Measurements from ENCODE around the gene SLC35A2.

The SLC35A2 gene

DNA sequence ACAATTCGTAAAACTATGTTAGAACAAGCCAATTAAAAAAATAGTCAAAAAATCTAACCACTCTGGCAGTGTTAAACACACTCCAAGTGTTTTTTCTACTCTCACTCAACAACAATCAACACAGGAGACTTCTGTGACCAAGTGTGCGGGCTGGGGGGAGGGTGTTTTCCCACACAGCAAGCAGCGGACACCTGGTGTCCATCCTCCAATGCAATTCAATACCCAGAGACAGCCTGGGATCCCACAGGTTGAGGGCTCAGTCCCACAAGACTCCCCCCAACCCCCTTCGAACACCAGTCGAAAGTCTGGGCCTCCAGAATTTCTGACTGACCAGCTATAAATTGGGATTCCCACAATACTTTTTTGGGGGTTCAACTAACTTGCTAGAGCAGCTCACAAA lies 15.7 kb upstream of the SLC35A2 start:
- DNase-seq, result no peak

- DNase-seq, result no peak
Measured at GRCh38 chrX:48924270-48924669, 12.8 kb upstream of the SLC35A2 start.

- DNase-seq, result no peak
Measured at GRCh38 chrX:48923771-48924170, 12.3 kb upstream of the SLC35A2 start.

DNA sequence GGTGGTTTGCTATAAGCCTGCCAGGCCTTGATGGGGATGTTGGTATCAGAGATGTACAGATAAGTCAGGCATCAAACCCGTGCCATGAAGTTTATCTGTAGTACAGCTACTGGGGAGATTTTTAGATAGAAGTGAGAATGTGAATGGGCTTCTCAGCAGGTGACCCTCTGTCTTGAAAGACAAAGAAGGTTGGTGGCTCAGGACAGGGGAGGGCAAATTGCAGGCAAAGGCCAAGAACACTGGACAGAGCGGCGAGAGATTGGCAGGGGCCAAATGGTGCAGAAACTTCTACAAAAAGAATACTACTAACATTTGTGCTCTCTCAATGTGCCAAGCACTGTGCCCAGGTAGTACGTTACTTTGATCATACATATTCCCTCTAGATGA lies 9.3 kb upstream of the SLC35A2 start:
- no peak for DNase-seq

DNA sequence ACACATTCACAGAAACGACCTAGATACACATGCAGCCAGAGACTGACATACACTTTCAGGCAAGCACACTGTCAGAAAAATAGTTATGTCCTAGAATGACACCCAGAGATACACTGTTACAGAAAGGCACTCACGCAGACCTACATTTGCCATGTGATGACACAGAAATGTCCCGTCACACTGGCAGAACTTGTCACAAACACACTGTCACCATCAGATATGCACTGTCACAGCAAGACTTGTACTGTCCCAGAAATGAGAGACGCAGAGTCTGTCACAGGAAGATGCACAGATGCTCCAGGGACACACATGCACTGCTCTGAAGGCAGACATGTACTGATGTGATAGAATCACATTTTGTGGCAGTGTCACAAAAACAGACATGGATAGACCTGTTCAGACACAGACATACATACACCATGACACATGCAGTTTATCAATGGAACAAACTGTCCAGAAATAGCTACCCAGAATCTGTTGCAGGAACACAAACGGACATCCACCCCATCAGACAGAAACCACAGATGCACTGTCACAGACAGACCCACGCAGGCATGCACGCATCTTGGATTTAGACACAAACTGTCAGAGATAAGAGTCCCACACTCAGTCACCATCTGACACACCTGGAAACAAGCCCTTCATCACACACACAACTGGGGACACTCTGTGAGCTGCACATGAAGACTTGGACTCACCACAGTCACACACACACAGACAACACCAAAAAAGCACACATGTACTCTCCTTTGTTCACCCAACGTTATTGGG lies 8.7 kb upstream of the SLC35A2 start:
- no peak for DNase-seq

DNA sequence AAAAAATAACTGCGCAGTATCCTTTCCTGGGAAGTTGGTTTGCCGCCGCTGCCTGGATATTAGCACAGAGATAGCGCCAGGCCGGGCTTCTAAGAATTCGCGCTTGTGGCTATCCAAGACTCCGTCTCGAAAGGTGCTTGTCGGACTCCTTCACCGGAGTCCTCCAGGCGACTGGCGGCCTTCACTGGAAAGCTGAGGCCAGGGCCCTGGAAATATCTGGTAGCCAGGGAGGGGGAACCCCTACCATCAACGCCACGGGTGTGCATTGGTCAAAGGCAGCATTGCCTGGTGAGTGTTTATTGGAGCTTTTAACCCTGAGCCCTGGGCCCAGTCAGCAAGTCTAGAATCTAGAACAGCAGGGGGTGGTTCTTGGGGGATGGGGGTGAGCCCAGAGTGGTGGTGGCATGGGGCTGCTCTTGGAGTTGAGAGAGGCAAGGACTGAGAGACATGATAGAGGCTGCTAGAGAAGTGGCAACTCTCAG lies 8.0 kb upstream of the SLC35A2 start:
- DNase-seq, result peak; percentile 44

- DNase-seq, result peak; percentile 91
Measured at GRCh38 chrX:48918643-48919340, 7.3 kb upstream of the SLC35A2 start, which contains the start of gene PIM2. Gene PIM2, minus strand, starts transcription at chrX:48919024. Its CDS starts 190 bp downstream, at chrX:48918834.

GRCh38 chrX:48918301-48918642 lies 6.8 kb upstream of the SLC35A2 start:
- DNase-seq, result no peak

GRCh38 chrX:48917139-48918001 lies 5.9 kb upstream of the SLC35A2 start:
- DNase-seq, result peak; percentile 84

DNA sequence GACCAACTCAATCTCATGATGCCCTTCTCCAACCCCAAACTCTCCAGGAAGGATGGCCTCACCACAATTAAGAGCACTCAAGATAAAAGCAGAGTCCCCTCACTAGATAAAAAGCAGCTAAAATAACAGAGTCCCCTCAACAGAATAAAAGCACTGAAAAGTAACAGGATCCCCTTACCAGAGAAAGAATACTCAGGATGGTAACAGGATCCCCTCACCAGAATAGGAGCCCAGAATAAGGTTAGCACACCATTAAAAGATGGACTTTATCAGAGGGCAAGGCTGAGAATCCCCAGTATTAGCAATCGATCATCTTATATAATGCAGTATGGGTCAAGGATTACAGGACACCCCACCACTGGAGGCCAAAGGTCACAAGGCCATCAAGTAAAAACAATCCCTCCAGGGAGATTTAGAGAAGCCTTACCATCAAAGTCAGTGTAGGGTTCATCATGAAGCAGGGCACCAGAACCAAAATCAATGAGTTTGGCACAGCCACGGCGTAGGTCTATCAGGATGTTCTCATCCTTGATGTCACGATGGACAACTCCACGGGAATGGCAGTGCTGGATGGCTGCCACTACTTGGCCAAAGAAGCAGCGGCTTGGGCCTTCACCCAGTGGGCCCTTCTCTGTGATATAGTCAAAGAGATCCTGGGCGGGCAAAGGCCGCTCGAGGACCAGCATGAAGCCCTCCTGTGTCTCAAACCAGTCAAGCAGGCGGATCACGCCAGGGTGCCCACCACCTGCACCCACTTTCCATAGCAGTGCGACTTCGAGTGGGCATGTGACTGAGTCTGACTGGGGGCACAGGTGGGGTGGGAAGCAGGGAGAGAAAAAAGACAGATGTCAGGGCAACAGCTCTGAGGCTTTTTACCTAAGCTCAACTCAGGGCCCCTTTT lies 3.4 kb upstream of the SLC35A2 start:
- no peak for DNase-seq

DNA sequence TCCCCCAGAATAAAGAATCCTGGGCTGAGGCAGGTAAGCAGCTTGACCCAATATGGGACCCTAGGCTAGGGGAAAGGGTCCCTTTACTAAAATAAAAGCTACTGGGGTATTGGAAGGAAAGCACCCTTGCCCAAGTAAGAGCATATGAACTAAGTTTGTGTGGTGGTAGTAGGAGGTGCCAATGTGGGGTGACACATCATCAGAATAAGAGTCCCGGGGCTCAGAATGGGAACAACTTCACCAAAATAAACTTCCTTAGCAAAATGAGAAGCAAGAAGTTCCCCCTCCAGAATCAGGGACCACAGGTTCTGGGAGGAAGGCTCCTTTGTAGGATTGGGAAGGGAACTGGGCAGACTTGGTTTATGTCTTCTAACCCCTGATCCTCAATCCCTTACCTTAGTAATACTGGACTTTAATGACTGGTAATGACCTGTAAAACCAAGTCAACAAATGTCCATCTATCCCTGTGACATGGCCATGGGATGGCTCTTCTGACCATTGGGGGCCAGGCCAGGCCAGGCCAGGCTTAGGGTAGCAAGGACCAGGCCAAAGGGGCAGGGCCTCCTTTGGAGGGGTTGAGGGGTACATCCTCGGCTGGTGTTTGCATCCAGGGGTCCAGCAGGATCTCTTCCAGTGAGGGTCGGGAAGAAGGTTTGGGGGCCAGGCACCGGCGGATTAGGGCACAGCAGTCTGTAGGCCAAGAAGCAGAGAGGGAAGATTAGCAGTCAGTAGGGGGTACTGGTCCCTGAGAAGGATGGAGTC lies 2.3 kb upstream of the SLC35A2 start:
- no peak for DNase-seq

DNA sequence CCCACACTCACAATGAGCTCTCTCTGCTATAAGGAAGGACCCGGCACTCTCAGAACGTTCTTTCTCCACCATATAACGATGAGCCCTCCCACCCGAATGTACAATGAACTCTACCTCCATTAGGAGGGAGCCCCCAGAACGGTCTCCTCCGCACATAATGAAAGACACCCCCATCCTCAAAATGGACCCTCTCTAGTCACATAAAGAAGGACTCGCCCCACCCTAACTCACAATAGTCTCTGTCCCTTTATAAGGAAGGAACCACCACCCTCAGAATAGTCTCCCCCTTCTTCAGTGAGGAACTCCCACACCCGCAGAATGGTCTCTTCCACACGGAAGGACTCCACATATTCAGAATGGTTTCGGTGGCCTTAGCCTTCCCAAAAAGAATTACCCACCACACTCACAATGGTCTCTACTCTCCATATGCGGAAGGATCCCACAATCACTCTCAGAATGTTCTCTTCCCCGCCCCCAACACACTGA lies 477 bp downstream of the SLC35A2 start:
- DNase-seq, result no peak

GRCh38 chrX:48909703-48910294 lies 1.6 kb downstream of the SLC35A2 start:
- DNase-seq, result no peak

DNA sequence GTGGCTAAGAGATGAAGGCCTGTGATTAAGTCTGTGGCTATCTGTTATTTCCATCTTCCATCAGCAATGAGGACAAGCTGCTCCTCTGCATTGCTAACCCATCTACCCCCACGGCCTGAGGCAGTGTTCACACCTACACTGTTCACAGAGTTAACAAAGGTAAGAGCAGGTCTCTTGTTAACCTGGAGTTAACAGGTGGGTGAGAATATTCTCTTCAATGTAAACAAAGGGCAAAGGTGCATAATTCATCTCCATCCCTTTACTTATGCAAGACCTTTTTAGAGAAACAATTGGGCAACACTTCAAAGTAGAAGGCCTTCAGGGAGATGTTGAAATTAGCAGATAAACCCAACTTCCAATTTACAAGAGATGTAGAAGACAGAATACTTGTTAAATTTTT lies 2.8 kb downstream of the SLC35A2 start:
- no peak for DNase-seq

- no peak for DNase-seq
Measured at GRCh38 chrX:48905090-48905790, 6.2 kb downstream of the SLC35A2 start.

- no peak for DNase-seq
Measured at GRCh38 chrX:48904626-48905025, 6.8 kb downstream of the SLC35A2 start.

DNA sequence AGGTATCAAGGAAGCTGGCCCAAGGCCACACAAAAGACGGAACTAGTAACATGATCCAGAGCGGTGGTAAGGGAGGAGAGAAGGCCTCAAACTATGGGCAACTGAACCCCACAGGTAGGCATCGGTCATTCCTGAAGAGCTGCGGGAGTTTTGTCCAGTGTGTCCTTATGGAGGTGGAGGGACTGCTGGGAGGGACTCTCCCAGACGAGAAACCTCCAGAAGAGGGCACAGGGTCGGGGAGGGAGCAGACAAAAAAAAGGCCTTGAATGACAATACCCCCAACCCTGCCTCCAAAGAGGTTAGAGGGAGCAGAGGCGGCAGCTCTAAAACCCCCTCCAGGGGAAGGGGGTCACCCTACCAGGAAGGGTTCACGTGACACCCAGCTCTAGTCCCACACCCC lies 7.3 kb downstream of the SLC35A2 start:
- no peak for DNase-seq

GRCh38 chrX:48903290-48903689 lies 8.2 kb downstream of the SLC35A2 start:
- no peak for DNase-seq

- DNase-seq, result no peak
Measured at GRCh38 chrX:48902776-48903175, 8.7 kb downstream of the SLC35A2 start.

DNA sequence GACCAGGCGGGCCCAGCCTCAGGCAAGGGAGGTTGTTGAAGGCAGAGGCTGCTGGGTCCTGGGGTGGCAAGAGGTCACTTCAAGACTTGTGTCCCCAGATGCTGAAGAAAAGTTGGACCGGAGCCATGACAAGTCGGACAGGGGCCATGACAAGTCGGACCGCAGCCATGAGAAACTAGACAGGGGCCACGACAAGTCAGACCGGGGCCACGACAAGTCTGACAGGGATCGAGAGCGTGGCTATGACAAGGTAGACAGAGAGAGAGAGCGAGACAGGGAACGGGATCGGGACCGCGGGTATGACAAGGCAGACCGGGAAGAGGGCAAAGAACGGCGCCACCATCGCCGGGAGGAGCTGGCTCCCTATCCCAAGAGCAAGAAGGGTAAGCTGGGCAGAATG lies 9.3 kb downstream of the SLC35A2 start:
- no peak for DNase-seq
